Osteoblast (primary cell): ENCODE measurements around the gene ALDH18A1. TPM values are rescaled to one million over a fixed set of nuclear protein-coding genes. Genes with fewer than 3 reads are reported as not detected.

Source experiments
- DNase-seq: peaks from one replicate; pipeline ENCODE4 v3.0.0; 2011; ENCODE audit warnings: low spot score, mixed read lengths; ENCODE audit not compliant: insufficient read length; ENCODE audit errors: missing footprints
- H2AFZ ChIP-seq: 2 replicates; pipeline ENCODE4 v1.6.0; 2011; ENCODE audit warnings: mild to moderate bottlenecking, low read length
- H3K27ac ChIP-seq: 2 replicates; pipeline ENCODE4 v1.5.1; 2011; ENCODE audit warnings: mild to moderate bottlenecking, low read depth, low read length, moderate library complexity
- H3K27me3 ChIP-seq: 2 replicates; pipeline ENCODE4 v1.6.0; 2012; ENCODE audit warnings: mild to moderate bottlenecking, control low read depth, inconsistent platforms, low read length, moderate library complexity; ENCODE audit not compliant: insufficient read depth
- H3K36me3 ChIP-seq: 2 replicates; pipeline ENCODE4 v1.5.1; 2011; ENCODE audit warnings: mild to moderate bottlenecking, low read length, control low read depth, moderate library complexity; ENCODE audit not compliant: insufficient read depth
- H3K4me1 ChIP-seq: 2 replicates; pipeline ENCODE4 v1.5.1; 2011; ENCODE audit warnings: mild to moderate bottlenecking, low read length, control low read depth, moderate library complexity; ENCODE audit not compliant: insufficient read depth
- H3K4me2 ChIP-seq: 2 replicates; pipeline ENCODE4 v1.6.0; 2011; ENCODE audit warnings: mild to moderate bottlenecking, low read length; ENCODE audit not compliant: insufficient read depth
- H3K4me3 ChIP-seq: fragments of 200-600 bp; sonication (generic); 3 replicates; pipeline ENCODE4 v1.5.1; 2012; ENCODE audit warnings: mild to moderate bottlenecking, low read length, inconsistent platforms; ENCODE audit not compliant: insufficient read depth
- H3K79me2 ChIP-seq: 2 replicates; pipeline ENCODE4 v1.6.0; 2012; ENCODE audit warnings: mild to moderate bottlenecking, low read length, control low read depth, inconsistent platforms; ENCODE audit not compliant: insufficient read depth
- H3K9me3 ChIP-seq: 2 replicates; pipeline ENCODE4 v1.5.1; 2011; ENCODE audit warnings: low read depth, low read length, control low read depth
- H4K20me1 ChIP-seq: 2 replicates; pipeline ENCODE4 v1.6.0; 2012; ENCODE audit warnings: mild to moderate bottlenecking, low read length, control low read depth; ENCODE audit not compliant: insufficient read depth
- CTCF ChIP-seq: IDR thresholded peaks from 2 replicates; pipeline ENCODE4 v1.5.1; 2011; ENCODE audit warnings: mild to moderate bottlenecking, low read depth, low read length, moderate library complexity; ENCODE audit errors: extremely low read depth
- total RNA-seq: library from RNA; depleted of rRNA; stranded (reverse); fragments of >200 nt; gene quantifications from 2 replicates; pipeline ENCODE4 v1.2.3, GENCODE V29; 2012

The ALDH18A1 gene
- total RNA-seq, 1 donor, result 98.4 TPM

- H3K27ac ChIP-seq, result no peak overlapping the region
- peaks cover 19% of the 10 kb centered on the region for H3K27me3 ChIP-seq
- H3K36me3 ChIP-seq, result no peaks in the 10 kb centered on the region
- peaks cover 5% of the 10 kb centered on the region for H3K4me1 ChIP-seq
- TF ChIP-seq CTCF, result no peak
- peak overlapping the region; percentile 83 for H3K4me3 ChIP-seq
- DNase-seq, result no peak
- no peaks in the 10 kb centered on the region for H3K9me3 ChIP-seq
- H3K4me2 ChIP-seq, result peak overlapping the region; percentile 76
- peak overlapping the region; percentile 74 for H2AFZ ChIP-seq
- no peaks in the 10 kb centered on the region for H3K79me2 ChIP-seq
- H4K20me1 ChIP-seq, result no peaks in the 10 kb centered on the region
Observed at GRCh38 chr10:95561864-95562177, 94.7 kb downstream of the ALDH18A1 start.

- peak; percentile 100 for DNase-seq
- H2AFZ ChIP-seq, result peak within 1 kb of the TSS; percentile 90
- peak within 1 kb of the TSS; percentile 83 for H3K4me3 ChIP-seq
- no peak within 1 kb of the TSS for H3K27ac ChIP-seq
- H3K79me2 ChIP-seq, result no peaks in the 10 kb centered on the region
- no peaks in the 10 kb centered on the region for H3K36me3 ChIP-seq
- no peaks in the 10 kb centered on the region for H4K20me1 ChIP-seq
- peak within 1 kb of the TSS; percentile 99 for H3K4me2 ChIP-seq
- no peaks in the 10 kb centered on the region for H3K9me3 ChIP-seq
- no peak for TF ChIP-seq CTCF
- H3K27me3 ChIP-seq, result peaks cover 19% of the 10 kb centered on the region
- H3K4me1 ChIP-seq, result peaks cover 5% of the 10 kb centered on the region
Observed at GRCh38 chr10:95561177-95561863, 95.2 kb downstream of the ALDH18A1 start, which contains the start of gene SORBS1. Gene SORBS1, minus strand, starts transcription at chr10:95561371. Its CDS starts 120,236 bp downstream, at chr10:95441135.

GRCh38 chr10:95560278-95561176, 96.0 kb downstream of the ALDH18A1 start:
- peak overlapping the region; percentile 90 for H2AFZ ChIP-seq
- H3K27ac ChIP-seq, result no peak overlapping the region
- peaks cover 19% of the 10 kb centered on the region for H3K27me3 ChIP-seq
- no peak for TF ChIP-seq CTCF
- H3K4me3 ChIP-seq, result peak overlapping the region; percentile 83
- no peaks in the 10 kb centered on the region for H3K9me3 ChIP-seq
- peak overlapping the region; percentile 99 for H3K4me2 ChIP-seq
- no peaks in the 10 kb centered on the region for H3K79me2 ChIP-seq
- peaks cover 5% of the 10 kb centered on the region for H3K4me1 ChIP-seq
- H4K20me1 ChIP-seq, result no peaks in the 10 kb centered on the region
- peak; percentile 91 for DNase-seq
- no peaks in the 10 kb centered on the region for H3K36me3 ChIP-seq

- Histone ChIP-seq H4K20me1 (no peaks in the 10 kb centered on the region), H2AFZ (no peak overlapping the region), H3K27me3 (peaks cover 15% of the 10 kb centered on the region), H3K9me3 (no peaks in the 10 kb centered on the region), H3K27ac (no peak overlapping the region), H3K4me1 (peaks cover 5% of the 10 kb centered on the region), H3K4me2 (peak overlapping the region; percentile 99), H3K4me3 (no peak overlapping the region), H3K79me2 (no peaks in the 10 kb centered on the region), H3K36me3 (no peaks in the 10 kb centered on the region)
- no peak for DNase-seq
- no peak for TF ChIP-seq CTCF
Observed at GRCh38 chr10:95559896-95560277, 96.6 kb downstream of the ALDH18A1 start.
